ENCODE measurements around the gene CALY.

The CALY gene

GRCh38 chr10:133350283-133350949, 13.7 kb upstream of the CALY start:
- CTCF ChIA-PET = no interaction called here
- Mint-ChIP-seq H3K27ac (no peak overlapping the region), H3K9me3 (no peaks in the 10 kb centered on the region), H3K4me1 (no peaks in the 10 kb centered on the region), H3K36me3 (no peaks in the 10 kb centered on the region), H3K27me3 (peaks cover 33% of the 10 kb centered on the region), H3K4me3 (no peak overlapping the region)
- DNase-seq = no peak

- H3K9me3 Mint-ChIP-seq = no peaks in the 10 kb centered on the region
- no peaks in the 10 kb centered on the region for H3K36me3 Mint-ChIP-seq
- no peak for DNase-seq
- no peaks in the 10 kb centered on the region for H3K4me1 Mint-ChIP-seq
- CTCF ChIA-PET = no interaction called here
- peaks cover 41% of the 10 kb centered on the region for H3K27me3 Mint-ChIP-seq
- no peak overlapping the region for H3K27ac Mint-ChIP-seq
- H3K4me3 Mint-ChIP-seq = no peak overlapping the region
Observed at GRCh38 chr10:133349577-133350011, 12.9 kb upstream of the CALY start.

GRCh38 chr10:133349160-133349568, 12.5 kb upstream of the CALY start:
- Mint-ChIP-seq H3K36me3 (no peaks in the 10 kb centered on the region), H3K27ac (no peak overlapping the region), H3K4me3 (no peak overlapping the region), H3K4me1 (no peaks in the 10 kb centered on the region), H3K9me3 (no peaks in the 10 kb centered on the region), H3K27me3 (peaks cover 46% of the 10 kb centered on the region)
- DNase-seq = no peak
- CTCF ChIA-PET = no interaction called here

- CTCF ChIA-PET = interaction anchor here (1.0 kb wide), 1 partner anchor 18 kb away, joined by 3 read pairs; no protein-coding TSS in a partner anchor
- H3K4me1 Mint-ChIP-seq = peaks cover 4% of the 10 kb centered on the region
- no peaks in the 10 kb centered on the region for H3K36me3 Mint-ChIP-seq
- H3K4me3 Mint-ChIP-seq = no peak overlapping the region
- peaks cover 58% of the 10 kb centered on the region for H3K27me3 Mint-ChIP-seq
- no peak for DNase-seq
- H3K9me3 Mint-ChIP-seq = no peaks in the 10 kb centered on the region
- H3K27ac Mint-ChIP-seq = no peak overlapping the region
Observed at GRCh38 chr10:133347710-133348517, 11.2 kb upstream of the CALY start.

- no peaks in the 10 kb centered on the region for H3K9me3 Mint-ChIP-seq
- H3K4me3 Mint-ChIP-seq = no peak overlapping the region
- CTCF ChIA-PET = no interaction called here
- H3K27me3 Mint-ChIP-seq = peaks cover 62% of the 10 kb centered on the region
- no peak for DNase-seq
- H3K4me1 Mint-ChIP-seq = peaks cover 4% of the 10 kb centered on the region
- H3K36me3 Mint-ChIP-seq = no peaks in the 10 kb centered on the region
- no peak overlapping the region for H3K27ac Mint-ChIP-seq
Observed at GRCh38 chr10:133346413-133346812, 9.7 kb upstream of the CALY start.

- peaks cover 4% of the 10 kb centered on the region for H3K4me1 Mint-ChIP-seq
- DNase-seq = no peak
- H3K4me3 Mint-ChIP-seq = no peak overlapping the region
- no peaks in the 10 kb centered on the region for H3K9me3 Mint-ChIP-seq
- CTCF ChIA-PET = no interaction called here
- no peaks in the 10 kb centered on the region for H3K36me3 Mint-ChIP-seq
- no peak overlapping the region for H3K27ac Mint-ChIP-seq
- H3K27me3 Mint-ChIP-seq = peaks cover 59% of the 10 kb centered on the region
Observed at GRCh38 chr10:133344236-133344635, 7.5 kb upstream of the CALY start.

- Mint-ChIP-seq H3K4me3 (no peak overlapping the region), H3K27me3 (peaks cover 55% of the 10 kb centered on the region), H3K9me3 (no peaks in the 10 kb centered on the region), H3K36me3 (no peaks in the 10 kb centered on the region), H3K4me1 (peaks cover 4% of the 10 kb centered on the region), H3K27ac (peak overlapping the region; percentile 65)
- no peak for DNase-seq
- CTCF ChIA-PET = no interaction called here
Observed at GRCh38 chr10:133343558-133343957, 6.9 kb upstream of the CALY start.

- CTCF ChIA-PET = no interaction called here
- no peaks in the 10 kb centered on the region for H3K9me3 Mint-ChIP-seq
- H3K27me3 Mint-ChIP-seq = peaks cover 54% of the 10 kb centered on the region
- H3K4me1 Mint-ChIP-seq = peaks cover 4% of the 10 kb centered on the region
- H3K4me3 Mint-ChIP-seq = no peak overlapping the region
- no peaks in the 10 kb centered on the region for H3K36me3 Mint-ChIP-seq
- DNase-seq = no peak
- no peak overlapping the region for H3K27ac Mint-ChIP-seq
Observed at GRCh38 chr10:133342942-133343341, 6.2 kb upstream of the CALY start.

- Mint-ChIP-seq H3K9me3 (no peaks in the 10 kb centered on the region), H3K4me1 (peaks cover 4% of the 10 kb centered on the region), H3K27me3 (peaks cover 48% of the 10 kb centered on the region), H3K36me3 (no peaks in the 10 kb centered on the region), H3K4me3 (no peak overlapping the region), H3K27ac (no peak overlapping the region)
- DNase-seq = no peak
- CTCF ChIA-PET = interaction anchor here (2.3 kb wide), 1 partner anchor 12 kb away, joined by 9 read pairs; no protein-coding TSS in a partner anchor
Observed at GRCh38 chr10:133341983-133342382, 5.3 kb upstream of the CALY start.

- H3K27ac Mint-ChIP-seq = no peak overlapping the region
- no peaks in the 10 kb centered on the region for H3K9me3 Mint-ChIP-seq
- H3K4me3 Mint-ChIP-seq = no peak overlapping the region
- DNase-seq = no peak
- H3K4me1 Mint-ChIP-seq = peaks cover 5% of the 10 kb centered on the region
- H3K36me3 Mint-ChIP-seq = peaks cover 1% of the 10 kb centered on the region
- peaks cover 28% of the 10 kb centered on the region for H3K27me3 Mint-ChIP-seq
- CTCF ChIA-PET = interaction anchor here (2.3 kb wide), 1 partner anchor 10 kb away, joined by 9 read pairs; no protein-coding TSS in a partner anchor
Observed at GRCh38 chr10:133339708-133340380, 3.1 kb upstream of the CALY start.

GRCh38 chr10:133338080-133339071, 1.7 kb upstream of the CALY start:
- Mint-ChIP-seq H3K9me3 (no peaks in the 10 kb centered on the region), H3K27me3 (peaks cover 18% of the 10 kb centered on the region), H3K27ac (no peak overlapping the region), H3K4me1 (peaks cover 5% of the 10 kb centered on the region), H3K4me3 (no peak overlapping the region), H3K36me3 (peaks cover 1% of the 10 kb centered on the region)
- no peak for DNase-seq
- CTCF ChIA-PET = no interaction called here

- no peak for DNase-seq
- Mint-ChIP-seq H3K27me3 (peaks cover 22% of the 10 kb centered on the region), H3K9me3 (no peaks in the 10 kb centered on the region), H3K27ac (no peak overlapping the region), H3K4me3 (no peak overlapping the region), H3K4me1 (peaks cover 3% of the 10 kb centered on the region), H3K36me3 (peaks cover 1% of the 10 kb centered on the region)
- CTCF ChIA-PET = no interaction called here
Observed at GRCh38 chr10:133337370-133337725, 652 bp upstream of the CALY start.

GRCh38 chr10:133336118-133336576, 549 bp downstream of the CALY start:
- CTCF ChIA-PET = no interaction called here
- no peak overlapping the region for H3K4me3 Mint-ChIP-seq
- H3K27ac Mint-ChIP-seq = no peak overlapping the region
- H3K36me3 Mint-ChIP-seq = peaks cover 1% of the 10 kb centered on the region
- DNase-seq = no peak
- H3K27me3 Mint-ChIP-seq = peaks cover 25% of the 10 kb centered on the region
- H3K9me3 Mint-ChIP-seq = no peaks in the 10 kb centered on the region
- peaks cover 3% of the 10 kb centered on the region for H3K4me1 Mint-ChIP-seq
